HG02870 (cell line): ENCODE data around the gene STIMATE.

Experiments used
- ATAC-seq: cut with Tn5 transposase; IDR thresholded peaks from one replicate; pipeline ENCODE4 v1.9.1; 2021; ENCODE audit warnings: mild to moderate bottlenecking, moderate library complexity; ENCODE audit not compliant: unreplicated experiment

STIMATE gene

GRCh38 chr3:52871761-52872160 is 25.6 kb downstream of the STIMATE start:
- ATAC-seq: no peak

DNA sequence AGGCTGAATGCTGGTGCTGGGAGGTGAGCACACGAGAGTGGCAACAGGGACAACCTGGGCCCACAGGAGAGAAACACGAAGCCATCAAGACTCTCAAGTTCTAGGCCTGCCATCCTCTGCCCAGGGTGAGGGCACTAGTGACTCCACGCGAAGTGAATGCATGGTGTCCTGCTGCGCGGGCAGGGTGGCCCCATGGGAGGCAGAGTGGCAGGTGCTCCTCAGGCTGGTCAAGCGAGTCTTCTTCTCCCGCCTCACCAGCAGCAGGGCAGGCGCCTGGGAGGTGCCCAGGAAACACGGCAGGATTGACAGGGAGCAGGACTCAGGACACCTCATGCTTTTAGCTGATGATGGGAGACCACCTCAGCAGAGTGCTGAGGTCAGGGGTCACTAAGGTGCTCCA is 26.9 kb downstream of the STIMATE start:
- ATAC-seq: no peak

GRCh38 chr3:52866427-52866826 is 30.9 kb downstream of the STIMATE start:
- no peak for ATAC-seq

- no peak for ATAC-seq
Observed at GRCh38 chr3:52865994-52866393, 31.4 kb downstream of the STIMATE start.

DNA sequence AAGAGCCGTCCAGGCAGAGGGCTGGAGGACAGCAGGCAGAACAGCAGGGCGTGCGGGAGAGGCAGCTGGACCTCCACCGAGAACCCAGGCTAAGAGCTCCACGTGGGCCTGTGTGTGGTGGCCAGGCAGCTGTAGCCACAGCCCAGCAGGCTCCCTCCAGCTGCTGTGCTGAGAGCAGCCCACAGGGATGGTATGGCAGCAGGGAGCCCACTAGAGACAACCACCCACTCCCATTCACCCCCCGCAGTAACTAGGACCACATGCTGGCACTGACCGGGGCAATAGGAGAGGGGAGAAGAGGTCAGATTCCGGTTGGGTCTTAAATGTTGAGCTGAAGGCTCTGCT is 37.0 kb downstream of the STIMATE start:
- ATAC-seq: no peak

DNA sequence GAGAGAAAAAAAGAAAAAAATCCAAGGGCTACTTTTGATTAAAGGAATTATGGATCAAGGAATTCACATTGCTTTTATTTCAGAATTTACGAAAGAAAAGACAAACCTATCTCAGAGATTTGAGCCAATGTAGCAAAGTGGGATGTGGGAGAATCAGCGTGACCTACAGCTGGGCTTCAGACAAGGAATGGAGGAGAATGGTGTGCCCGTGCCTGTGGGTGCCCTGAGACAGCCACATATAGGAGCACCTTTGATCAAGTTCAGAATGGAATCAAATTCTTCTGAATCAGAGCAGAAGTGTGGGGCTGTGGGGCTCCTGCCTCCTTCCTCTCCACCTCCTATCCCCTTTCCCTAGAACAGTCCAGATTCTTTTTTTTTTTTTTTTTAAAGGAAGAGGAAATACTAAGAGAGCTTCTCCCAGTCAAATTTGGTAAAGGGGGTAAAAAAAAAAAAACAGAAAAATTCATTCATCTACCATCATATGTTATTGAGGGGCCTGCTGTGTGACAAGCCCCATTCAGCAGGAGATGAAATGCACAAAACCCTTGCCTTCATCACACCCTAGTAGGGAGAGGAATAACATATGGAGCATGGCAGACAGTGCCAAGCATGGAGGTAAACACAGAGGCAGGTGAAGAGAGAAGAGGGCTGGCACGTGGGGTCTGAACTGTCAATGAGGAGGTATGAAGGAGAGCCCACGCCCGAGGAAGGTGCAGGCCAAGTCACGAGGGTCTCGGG is 37.5 kb downstream of the STIMATE start:
- ATAC-seq: no peak

- no peak for ATAC-seq
Observed at GRCh38 chr3:52857864-52858263, 39.5 kb downstream of the STIMATE start.

- ATAC-seq: no peak
Observed at GRCh38 chr3:52857133-52857532, 40.2 kb downstream of the STIMATE start.

DNA sequence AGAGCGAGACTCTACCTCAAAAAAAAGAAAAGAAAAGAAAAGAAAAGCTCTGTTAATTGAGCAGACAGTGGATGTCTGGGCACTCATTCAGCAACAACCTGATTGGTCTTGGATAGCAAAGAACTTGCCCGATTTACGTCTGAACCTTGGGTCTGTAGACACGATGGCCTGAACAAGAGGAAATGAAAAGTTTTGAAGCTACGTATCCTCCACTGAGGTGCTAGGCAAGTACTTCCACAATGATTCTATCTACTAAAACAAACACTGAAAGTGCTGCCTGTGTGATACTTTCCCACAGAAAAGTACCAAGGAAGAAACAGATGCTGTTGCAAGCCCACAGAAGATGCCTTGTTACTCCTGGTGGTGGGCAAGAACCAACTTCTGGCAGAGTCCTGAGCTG is 40.7 kb downstream of the STIMATE start:
- ATAC-seq: no peak

DNA sequence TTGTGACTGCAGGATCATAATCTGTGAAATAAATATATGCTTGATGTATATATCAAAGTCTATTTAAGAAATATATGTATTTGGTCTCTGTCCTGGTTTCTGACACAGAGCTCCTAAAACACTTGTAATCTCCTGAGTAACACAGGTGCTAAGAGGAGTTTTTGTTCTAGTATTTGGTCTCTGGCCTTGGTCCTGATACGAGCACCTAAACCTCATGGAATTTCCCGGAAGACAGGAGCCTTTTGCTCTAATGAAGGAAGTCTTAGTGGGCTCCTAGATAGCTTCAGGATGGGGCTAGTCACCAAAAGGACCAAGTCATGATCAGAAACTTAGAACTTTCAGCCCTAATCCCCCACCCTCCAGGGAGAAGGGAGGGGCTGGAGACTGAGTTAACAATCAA is 43.3 kb downstream of the STIMATE start:
- ATAC-seq: no peak

DNA sequence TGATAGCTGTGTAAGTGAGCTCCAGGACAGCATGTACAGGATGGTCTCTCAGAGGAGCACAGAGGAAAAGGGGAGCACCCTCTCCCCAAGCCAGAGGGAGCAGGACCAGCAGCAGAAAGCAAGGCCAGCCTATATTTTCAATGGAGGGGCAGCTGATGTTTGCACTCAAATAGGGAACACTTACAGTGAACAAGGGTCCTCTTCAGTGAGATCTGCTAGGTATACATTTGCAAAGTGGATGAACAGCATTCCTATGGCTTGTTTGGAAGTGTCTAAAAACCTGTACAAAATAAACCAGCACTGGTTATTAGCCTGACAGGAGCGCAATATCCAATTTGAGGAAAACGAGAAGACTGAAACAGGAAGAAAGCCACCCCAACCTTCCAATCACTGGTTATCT is 44.9 kb downstream of the STIMATE start:
- no peak for ATAC-seq

GRCh38 chr3:52851348-52851747 is 46.0 kb downstream of the STIMATE start:
- ATAC-seq: no peak

DNA sequence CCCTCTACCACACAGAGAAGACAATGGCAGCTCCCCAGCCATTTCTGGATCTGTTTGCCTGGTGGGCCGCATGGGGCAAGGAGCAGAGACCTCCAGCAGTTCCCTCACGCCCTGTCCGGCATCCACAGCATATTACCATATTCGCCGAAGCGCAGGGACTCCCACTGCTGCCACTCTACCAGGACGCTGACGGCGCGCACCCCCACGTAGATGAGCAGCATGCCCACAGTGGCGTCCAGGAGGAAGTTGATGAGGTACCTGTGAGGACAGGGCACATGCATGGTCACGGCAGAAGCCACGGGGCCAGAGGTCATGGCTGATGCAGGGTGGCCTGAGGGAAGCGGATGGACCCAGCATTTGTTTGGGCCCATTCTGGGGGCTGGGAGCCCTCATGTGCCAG is 47.7 kb downstream of the STIMATE start:
- no peak for ATAC-seq

DNA sequence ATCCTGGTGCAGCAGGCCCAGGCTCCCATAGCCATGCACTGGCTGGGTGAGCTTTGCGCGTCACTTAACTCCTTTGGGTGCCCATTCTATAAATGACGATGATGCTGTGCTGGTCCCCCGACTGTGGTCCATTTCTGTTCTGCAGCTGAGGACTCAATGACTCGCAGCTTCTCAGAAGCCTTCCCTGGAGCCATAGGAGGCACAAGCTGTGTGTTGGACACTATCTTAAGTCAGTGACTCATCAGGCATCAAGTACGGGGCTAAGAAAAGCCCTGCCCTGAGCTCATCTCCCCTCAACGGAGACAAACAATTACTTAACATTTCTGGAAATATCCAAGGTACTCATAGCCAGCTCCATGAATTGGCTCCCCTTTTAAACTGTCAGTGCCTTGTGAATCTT is 48.7 kb downstream of the STIMATE start:
- ATAC-seq: no peak

DNA sequence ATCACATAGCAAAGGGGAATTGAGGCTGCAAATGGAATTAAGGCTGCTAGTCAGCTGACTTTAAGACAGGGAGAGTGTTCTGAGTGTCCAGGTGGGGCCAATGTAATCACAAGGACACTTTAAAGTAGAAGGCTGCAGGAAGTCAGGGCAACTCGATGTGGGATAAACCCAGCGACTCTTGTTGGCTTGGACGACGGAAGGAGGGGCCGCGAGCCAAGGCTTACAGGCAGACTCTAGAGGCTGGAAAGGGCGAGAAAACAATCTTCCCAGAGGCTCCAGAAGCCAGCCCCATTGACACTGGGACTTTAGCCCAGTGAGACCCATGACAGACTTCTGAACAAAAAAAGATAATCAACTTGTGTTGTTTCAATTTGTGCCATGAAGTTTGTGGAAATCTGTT is 49.6 kb downstream of the STIMATE start:
- ATAC-seq: no peak

- ATAC-seq: no peak
Observed at GRCh38 chr3:52847241-52847640, 50.1 kb downstream of the STIMATE start.

GRCh38 chr3:52846432-52846965 is 50.8 kb downstream of the STIMATE start:
- ATAC-seq: no peak

DNA sequence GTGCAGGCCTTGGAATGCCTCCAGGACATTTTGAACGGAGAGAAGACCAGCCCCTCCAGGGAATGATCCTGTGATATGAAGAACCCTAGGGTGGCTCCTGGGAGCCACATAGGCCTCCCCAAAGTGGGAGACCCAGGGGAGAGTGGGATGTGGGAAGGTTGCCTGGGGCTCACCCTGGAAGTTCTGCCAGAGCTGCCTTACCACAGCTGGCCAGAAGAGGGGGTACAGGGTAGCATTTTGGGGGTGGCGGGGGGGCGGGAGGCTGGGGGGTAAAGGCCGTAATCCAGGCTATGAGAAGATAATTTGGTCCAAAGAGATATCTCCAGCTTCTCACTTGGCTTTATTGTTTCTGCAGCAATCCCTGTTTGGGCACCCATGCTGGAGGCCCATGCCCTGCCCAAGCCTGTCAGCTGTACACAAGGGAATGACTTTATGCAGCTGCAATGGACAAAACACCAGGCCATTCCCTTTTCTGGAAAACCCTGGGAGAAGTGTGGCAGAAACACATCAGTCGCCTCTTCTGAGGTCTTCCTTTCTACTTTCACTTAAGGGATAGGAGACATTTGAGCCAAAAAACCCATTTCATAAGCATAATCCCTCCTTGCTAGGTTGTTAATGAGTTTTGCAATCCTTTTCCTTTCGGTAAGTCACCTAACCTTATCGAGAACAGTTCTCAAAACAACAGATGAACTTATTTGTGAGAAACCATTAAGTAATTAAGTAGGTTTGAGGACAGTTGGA is 51.5 kb downstream of the STIMATE start:
- no peak for ATAC-seq

DNA sequence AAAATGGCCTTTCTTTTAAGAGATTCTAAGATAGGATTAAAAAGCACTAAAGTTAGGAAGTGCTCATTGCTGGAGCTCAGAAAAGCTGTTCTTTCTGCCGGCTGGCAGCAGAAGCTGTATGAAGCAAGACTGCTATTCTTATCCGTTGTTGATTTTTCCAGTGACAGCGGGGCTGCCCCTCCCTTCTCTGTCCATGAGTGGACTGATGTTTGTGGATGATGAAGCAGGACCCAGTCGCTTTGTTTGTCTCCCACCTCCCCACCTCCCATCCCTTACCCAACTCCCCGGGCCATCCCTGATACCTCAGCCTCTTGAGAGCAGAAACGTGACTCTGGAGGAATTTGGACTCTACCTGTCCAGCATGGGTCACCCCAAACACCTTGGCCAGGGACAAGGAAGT is 52.2 kb downstream of the STIMATE start:
- ATAC-seq: no peak

DNA sequence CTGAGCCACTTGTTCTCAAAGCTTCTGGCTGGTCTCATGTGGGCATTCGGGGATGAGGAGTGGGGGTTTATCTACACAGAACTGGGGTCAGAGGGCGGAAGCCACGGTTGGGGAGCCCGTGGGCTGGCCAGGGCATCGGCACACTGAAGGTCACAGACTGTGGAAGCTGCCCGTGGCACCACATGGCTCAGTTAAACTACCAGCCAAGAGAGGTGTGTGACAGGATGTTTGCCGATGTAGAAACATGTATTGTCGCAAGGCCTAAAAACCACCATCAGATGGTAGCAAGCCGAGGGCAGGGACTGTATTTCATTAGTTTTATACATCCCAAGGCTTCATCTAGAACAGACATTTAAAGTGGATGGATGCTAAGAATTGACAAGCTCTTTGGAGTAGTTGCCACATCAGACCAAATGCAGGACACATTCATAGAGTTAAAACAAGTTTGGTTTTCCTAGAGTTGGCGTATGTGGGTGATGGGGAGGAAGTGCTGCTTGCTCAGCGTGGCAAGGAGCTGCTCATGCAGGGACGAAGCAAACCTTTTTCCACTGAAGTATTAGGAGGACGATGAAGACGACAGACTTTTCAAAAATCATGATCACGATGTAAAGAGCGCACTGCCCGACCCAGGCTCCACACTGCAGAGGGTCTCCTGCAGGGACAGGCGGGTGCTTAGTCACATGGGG is 52.9 kb downstream of the STIMATE start:
- no peak for ATAC-seq

- ATAC-seq: no peak
Observed at GRCh38 chr3:52843881-52844280, 53.5 kb downstream of the STIMATE start.
